Mononuclear cell (primary cell): ENCODE results near the gene NRF1. TPM values are rescaled to one million over a fixed set of nuclear protein-coding genes. Genes with fewer than 3 reads are reported as not detected.
"Not testable (repeated sequence)": the region's sequence is repeated elsewhere in the genome, so short reads cannot be mapped to it uniquely, and the experiment has no call there.

Experiments
- H3K27me3 ChIP-seq: 2 replicates; pipeline ENCODE4 v1.6.0; 2011; ENCODE audit warnings: low read length, control low read depth; ENCODE audit not compliant: insufficient read depth
- H3K4me1 ChIP-seq: 2 replicates; pipeline ENCODE4 v1.5.1; 2011; ENCODE audit warnings: mild to moderate bottlenecking, low read length, control low read depth; ENCODE audit not compliant: insufficient read depth
- H3K4me3 ChIP-seq: 2 replicates; pipeline ENCODE4 v1.5.1; 2011; ENCODE audit warnings: mild to moderate bottlenecking, low read length, moderate library complexity
- H3K9me3 ChIP-seq: 2 replicates; pipeline ENCODE4 v1.5.1; 2011; ENCODE audit warnings: low read depth, mild to moderate bottlenecking, control low read depth, low read length
- total RNA-seq: library from RNA; depleted of rRNA; stranded (reverse); fragments of >200 nt; gene quantifications from one replicate; pipeline ENCODE4 v1.2.3, GENCODE V29; 2012

The NRF1 gene
- total RNA-seq, 1 donor = 34.5 TPM

GRCh38 chr7:129597672-129598071 is 13.8 kb upstream of the NRF1 start:
- no peaks in the 10 kb centered on the region for H3K4me1 ChIP-seq
- H3K4me3 ChIP-seq = no peak overlapping the region
- H3K27me3 ChIP-seq = no peaks in the 10 kb centered on the region
- H3K9me3 ChIP-seq = no peaks in the 10 kb centered on the region

GRCh38 chr7:129599174-129599573 is 12.3 kb upstream of the NRF1 start:
- Histone ChIP-seq H3K9me3 (no peaks in the 10 kb centered on the region), H3K27me3 (no peaks in the 10 kb centered on the region), H3K4me3 (no peak overlapping the region), H3K4me1 (no peaks in the 10 kb centered on the region)

DNA sequence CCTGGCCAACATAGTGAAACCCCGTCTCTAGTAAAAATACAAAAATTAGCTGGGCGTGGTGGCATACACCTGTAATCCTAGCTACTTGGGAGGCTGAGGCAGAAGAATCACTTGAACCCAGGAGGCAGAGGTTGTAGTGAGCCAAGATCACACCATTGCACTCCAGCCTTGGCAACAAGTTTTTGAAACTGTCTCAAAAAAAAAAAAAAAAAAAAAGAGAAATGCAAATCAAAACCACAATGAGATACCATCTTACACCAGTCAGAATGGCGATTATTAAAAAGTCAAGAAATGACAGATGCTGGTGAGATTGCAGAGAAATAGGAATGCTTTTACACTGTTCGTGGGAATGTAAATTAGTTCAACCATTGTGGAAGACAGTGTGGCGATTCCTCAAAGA is 7.9 kb upstream of the NRF1 start:
- H3K27me3 ChIP-seq, H3K9me3 ChIP-seq, H3K4me3 ChIP-seq: not testable (repeated sequence)

DNA sequence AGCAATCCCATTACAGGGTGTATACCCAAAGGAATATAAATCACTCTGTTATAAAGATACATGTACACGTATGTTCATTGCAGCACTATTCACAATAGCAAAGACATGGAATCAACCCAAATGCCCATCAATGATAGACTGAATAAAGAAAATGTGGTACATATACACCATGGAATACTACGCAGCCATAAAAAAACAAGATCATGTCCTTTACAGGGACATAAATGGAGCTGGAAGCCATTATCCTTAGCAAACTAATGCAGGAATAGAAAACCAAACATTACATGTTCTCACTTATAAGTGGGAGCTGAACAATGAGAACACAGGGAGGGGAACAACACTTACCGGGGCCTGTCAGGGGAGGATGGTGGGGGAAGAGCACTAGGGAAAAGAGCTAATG is 7.5 kb upstream of the NRF1 start:
- peaks cover 22% of the 10 kb centered on the region for H3K4me1 ChIP-seq
- H3K4me3 ChIP-seq, H3K27me3 ChIP-seq, H3K9me3 ChIP-seq: not testable (repeated sequence)

More for the DNA sequence above, 7.9 kb upstream of the NRF1 start:
- H3K4me1 ChIP-seq = peaks cover 21% of the 10 kb centered on the region

DNA sequence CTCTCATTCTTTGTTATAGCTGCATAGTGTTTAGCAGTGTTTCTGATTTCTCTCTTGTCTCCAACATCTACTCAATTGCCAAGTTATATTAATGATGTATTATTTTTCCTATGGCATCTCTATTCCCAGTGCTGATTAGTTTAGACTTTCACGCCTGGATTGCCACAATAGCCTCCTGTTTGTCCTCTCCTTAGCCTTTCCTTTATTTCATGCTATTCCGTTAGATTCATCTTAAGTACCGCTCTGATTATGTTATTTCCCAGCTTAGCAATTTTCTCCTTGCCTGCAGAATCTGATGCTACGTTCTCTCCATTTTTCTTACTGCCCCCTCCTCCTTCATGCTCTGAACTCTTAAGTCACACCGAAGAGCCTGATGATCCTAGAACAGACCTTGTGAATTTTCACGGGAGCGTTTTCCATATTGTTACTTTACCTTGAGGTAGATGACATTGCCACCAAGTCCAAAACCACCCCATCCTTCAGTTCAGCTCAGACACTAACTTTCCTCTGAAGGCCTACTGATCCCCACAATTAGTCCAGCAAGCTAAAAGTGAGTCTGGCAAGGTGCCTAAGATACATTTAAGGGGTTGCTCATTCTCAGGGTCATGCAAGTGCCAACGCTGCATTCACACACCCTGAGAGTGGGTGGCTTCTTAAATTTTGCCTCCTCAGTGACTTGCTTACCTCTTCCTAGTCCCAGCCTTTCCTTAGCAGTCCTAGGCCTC is 6.6 kb upstream of the NRF1 start:
- H3K9me3 ChIP-seq = no peaks in the 10 kb centered on the region
- no peaks in the 10 kb centered on the region for H3K27me3 ChIP-seq
- H3K4me3 ChIP-seq = no peak overlapping the region
- peaks cover 30% of the 10 kb centered on the region for H3K4me1 ChIP-seq

- peaks cover 42% of the 10 kb centered on the region for H3K4me1 ChIP-seq
- H3K9me3 ChIP-seq = no peaks in the 10 kb centered on the region
- no peak overlapping the region for H3K4me3 ChIP-seq
These were observed 5.4 kb upstream of the NRF1 start for GRCh38 chr7:129605960-129606614.

DNA sequence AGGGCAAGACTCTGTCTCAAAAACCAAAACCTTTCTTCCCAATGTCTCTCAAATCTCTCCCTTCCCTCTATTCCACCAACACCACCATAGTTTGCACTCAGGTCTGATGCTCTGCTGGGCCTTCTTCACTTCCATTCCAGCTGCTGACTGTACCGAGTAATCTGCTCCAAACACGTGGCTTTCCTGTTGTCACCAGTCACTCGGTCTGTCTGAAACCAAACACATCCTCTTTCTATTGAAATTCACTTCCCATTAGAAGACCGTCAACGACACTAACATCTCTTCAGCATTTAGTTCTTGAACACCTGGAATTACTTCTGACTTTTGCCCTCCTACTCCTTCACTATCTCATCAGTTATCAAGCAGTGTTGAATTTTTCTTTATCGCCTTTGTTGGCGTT is 4.7 kb upstream of the NRF1 start:
- H3K4me3 ChIP-seq = no peak overlapping the region
- H3K4me1 ChIP-seq = peaks cover 42% of the 10 kb centered on the region
- no peaks in the 10 kb centered on the region for H3K27me3 ChIP-seq
- H3K9me3 ChIP-seq = no peaks in the 10 kb centered on the region

More at GRCh38 chr7:129605960-129606614, 5.4 kb upstream of the NRF1 start:
- no peaks in the 10 kb centered on the region for H3K27me3 ChIP-seq

DNA sequence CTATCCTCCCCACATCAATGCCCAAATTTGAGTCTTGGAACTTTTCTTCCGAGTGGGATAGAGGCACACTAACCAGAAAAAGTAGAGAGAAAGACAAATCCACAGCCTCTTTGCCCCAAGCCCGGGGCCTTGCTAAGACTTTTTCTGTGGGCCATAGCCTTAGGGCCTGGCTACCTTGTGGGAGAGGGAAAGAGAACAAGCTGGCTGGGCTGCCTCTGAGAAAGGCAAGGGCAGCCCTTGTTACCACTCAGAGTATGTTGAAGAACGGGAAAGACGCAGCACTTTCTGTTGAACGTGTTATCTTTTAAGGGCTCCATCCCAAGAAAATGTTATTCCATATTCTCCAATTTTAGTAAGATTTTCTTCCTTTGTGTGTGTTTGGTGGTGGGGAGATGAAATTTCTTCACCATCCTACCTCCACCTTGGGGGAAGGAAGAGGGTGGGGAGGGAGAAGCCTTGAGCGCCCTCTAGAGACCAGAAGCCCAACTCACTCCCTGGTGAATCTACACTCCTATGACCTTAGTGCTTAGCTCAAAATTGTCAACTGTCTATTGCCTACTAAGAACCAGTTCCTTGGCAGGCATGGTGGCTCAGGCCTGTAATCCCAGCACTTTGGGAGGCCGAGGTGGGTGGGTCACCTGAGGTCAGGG is 3.9 kb upstream of the NRF1 start:
- no peaks in the 10 kb centered on the region for H3K9me3 ChIP-seq
- no peak overlapping the region for H3K4me3 ChIP-seq
- peaks cover 45% of the 10 kb centered on the region for H3K4me1 ChIP-seq
- no peaks in the 10 kb centered on the region for H3K27me3 ChIP-seq

DNA sequence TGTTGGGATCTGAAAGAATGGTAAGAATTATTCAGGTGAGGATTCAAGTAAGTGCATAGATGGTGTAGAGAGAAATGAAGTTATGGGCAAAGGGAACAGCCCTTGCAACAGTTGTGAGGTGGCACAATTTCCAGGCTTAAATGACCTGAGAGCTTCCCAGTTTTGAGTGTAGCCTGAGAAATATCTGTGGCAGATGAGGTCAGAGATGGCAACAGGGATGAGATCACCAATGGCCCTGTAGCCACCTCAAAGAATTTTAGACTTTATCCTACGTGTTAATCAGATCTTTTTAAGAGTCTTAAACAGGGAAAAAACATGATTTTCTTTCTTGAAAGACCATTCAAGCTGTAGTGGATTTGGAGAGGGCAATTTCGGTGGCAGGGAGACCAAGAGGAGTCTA is 1.9 kb upstream of the NRF1 start:
- H3K27me3 ChIP-seq = no peaks in the 10 kb centered on the region
- no peak overlapping the region for H3K4me3 ChIP-seq

GRCh38 chr7:129610709-129611245 is 743 bp upstream of the NRF1 start:
- Histone ChIP-seq H3K27me3 (no peaks in the 10 kb centered on the region), H3K9me3 (no peaks in the 10 kb centered on the region), H3K4me3 (peak overlapping the region; percentile 96), H3K4me1 (peaks cover 74% of the 10 kb centered on the region)

More for the DNA sequence above, 1.9 kb upstream of the NRF1 start:
- Histone ChIP-seq H3K9me3 (no peaks in the 10 kb centered on the region), H3K4me1 (peaks cover 66% of the 10 kb centered on the region)

- H3K9me3 ChIP-seq = no peaks in the 10 kb centered on the region
These were observed 844 bp downstream of the NRF1 start for GRCh38 chr7:129612112-129613015.

DNA sequence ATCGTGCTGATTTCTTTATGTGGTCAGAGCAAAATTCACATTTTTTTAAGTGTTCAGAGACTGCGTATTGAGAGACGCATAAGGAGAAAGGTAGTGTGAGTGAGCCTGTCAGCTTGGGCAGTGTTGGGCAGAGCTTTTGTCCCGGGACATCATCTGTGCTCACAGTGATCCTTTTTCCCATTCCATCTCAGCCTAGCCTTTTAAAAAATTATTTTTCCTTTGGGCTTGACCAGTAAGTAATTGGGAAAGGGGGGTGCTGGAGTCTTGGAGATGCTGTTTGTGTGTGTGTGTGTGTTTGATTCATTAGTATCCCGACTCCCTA is 1.5 kb downstream of the NRF1 start:
- H3K27me3 ChIP-seq = no peaks in the 10 kb centered on the region
- H3K4me1 ChIP-seq = peaks cover 75% of the 10 kb centered on the region
- H3K9me3 ChIP-seq = no peaks in the 10 kb centered on the region
- peak overlapping the region; percentile 96 for H3K4me3 ChIP-seq

More at GRCh38 chr7:129612112-129613015, 844 bp downstream of the NRF1 start:
- H3K4me1 ChIP-seq = peaks cover 75% of the 10 kb centered on the region
- H3K4me3 ChIP-seq = peak overlapping the region; percentile 96
- H3K27me3 ChIP-seq = no peaks in the 10 kb centered on the region

- Histone ChIP-seq H3K4me1 (peaks cover 77% of the 10 kb centered on the region), H3K9me3 (no peaks in the 10 kb centered on the region), H3K4me3 (no peak overlapping the region), H3K27me3 (no peaks in the 10 kb centered on the region)
These were observed 3.5 kb downstream of the NRF1 start for GRCh38 chr7:129615018-129615417.

GRCh38 chr7:129616530-129616929 is 5.0 kb downstream of the NRF1 start:
- Histone ChIP-seq H3K4me1 (peaks cover 66% of the 10 kb centered on the region), H3K27me3 (no peaks in the 10 kb centered on the region), H3K9me3 (no peaks in the 10 kb centered on the region), H3K4me3 (no peak overlapping the region)
